GM18907 (cell line): ENCODE data around the gene R3HDM2.
A peak's percentile ranks its signal among the peaks of the same experiment; 100 is the strongest.
"Not testable (repeated sequence)": the region's sequence is repeated elsewhere in the genome, so short reads cannot be mapped to it uniquely, and the experiment has no call there.

Experiments used
- ATAC-seq: cut with Tn5 transposase; IDR thresholded peaks from one replicate; pipeline ENCODE4 v1.9.1; 2021; ENCODE audit warnings: mild to moderate bottlenecking, moderate library complexity; ENCODE audit not compliant: unreplicated experiment

R3HDM2 gene

DNA sequence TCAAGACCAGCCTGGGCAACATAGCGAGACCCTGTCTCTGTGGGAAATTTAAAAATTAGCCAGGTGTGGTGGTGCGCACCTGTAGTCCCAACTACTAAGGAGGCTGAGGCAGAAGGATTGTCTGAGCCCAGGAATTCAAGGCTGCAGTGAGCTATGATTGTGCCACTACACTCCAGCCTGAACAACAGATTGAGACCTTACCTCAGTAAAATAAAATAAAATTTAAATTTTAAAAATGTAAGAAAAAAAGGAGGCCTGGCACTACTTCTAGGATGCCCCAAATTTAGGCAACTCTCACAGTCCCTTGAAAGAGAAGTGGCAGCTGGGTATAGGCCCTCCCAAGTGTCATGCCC lies 23.3 kb upstream of the R3HDM2 start:
- ATAC-seq = no peak

GRCh38 chr12:57452937-57453509 lies 22.2 kb upstream of the R3HDM2 start:
- peak; percentile 50 for ATAC-seq

DNA sequence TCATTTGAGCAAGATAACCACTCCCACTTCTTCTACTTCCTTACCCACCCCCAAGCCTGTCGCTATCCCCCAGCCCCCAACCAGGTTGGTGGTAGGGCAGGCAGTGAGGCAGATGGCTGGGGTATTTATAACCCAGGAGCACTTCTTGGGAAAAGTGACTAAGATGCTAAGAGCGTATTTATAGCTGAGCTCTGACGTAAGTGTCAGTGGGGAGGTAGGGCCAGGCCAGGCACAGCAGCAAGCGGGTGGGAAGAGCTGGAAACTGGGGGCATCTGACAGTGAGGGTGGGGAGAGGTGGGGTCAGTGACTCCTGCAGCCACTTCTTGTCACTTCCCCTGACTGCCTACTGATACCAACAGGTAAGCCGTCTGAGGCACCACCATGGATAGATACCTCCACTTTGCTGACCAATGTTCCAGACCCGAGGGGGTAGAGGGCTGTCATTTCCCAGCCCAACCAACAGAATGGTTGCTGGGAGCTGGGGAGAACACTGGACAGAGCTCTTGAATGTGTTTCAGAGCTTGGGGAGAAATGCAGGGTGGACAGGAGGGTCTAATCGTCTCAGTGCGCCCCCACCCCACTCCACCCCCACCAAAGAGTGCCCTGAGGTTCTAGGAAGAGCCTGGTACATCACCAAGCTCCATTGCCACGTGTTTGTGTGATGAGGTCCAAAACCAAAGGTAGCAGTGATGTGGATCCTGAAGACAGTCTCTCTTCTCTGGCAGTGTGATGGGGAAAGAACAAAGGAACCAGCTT lies 21.5 kb upstream of the R3HDM2 start:
- ATAC-seq = peak; percentile 6

DNA sequence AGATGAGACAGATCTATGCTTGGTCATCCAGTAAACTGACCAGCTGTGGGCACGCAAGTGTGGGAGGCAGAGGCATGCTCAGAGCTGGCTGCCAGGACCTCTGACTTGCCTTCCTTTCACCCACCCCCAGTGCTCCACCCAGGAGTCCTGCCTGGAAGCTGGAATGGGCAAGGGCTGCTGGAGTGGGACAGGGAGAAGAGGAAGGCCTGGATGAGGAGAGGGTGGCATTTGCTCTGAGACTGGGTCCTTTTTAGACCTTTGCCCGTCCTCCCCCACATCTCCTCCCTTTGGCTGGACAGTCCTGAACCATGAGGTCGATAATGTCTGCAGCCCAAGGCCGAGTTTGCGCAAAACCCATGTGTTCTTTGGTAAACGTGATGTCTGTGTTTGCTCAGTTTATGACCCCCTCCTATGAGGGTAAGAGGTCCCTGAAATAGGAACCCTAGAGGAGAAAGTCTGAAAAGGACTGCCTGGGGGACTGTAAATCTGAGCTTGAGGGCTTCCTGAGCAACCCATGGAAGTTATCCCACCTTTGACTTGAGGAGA lies 20.5 kb upstream of the R3HDM2 start:
- no peak for ATAC-seq

- no peak for ATAC-seq
These were observed 19.2 kb upstream of the R3HDM2 start for GRCh38 chr12:57450057-57450456.

DNA sequence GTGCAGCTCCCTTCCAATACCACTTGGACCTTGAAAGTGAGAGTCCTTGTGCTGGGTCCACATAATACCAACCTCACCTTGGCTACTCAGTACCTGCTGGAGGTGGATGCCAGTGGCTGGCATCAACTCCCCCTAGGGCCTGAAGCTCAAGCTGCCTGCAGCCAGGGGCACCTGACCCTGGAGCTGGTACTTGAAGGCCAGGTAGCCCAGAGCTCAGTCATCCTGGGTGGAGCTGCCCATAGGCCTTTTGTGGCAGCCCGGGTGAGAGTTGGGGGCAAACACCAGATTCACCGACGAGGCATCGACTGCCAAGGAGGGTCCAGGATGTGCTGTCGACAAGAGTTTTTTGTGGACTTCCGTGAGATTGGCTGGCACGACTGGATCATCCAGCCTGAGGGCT lies 18.5 kb upstream of the R3HDM2 start:
- ATAC-seq = no peak

GRCh38 chr12:57448669-57449068 lies 17.8 kb upstream of the R3HDM2 start:
- ATAC-seq = no peak

GRCh38 chr12:57446292-57446960 lies 15.6 kb upstream of the R3HDM2 start:
- ATAC-seq = no peak

DNA sequence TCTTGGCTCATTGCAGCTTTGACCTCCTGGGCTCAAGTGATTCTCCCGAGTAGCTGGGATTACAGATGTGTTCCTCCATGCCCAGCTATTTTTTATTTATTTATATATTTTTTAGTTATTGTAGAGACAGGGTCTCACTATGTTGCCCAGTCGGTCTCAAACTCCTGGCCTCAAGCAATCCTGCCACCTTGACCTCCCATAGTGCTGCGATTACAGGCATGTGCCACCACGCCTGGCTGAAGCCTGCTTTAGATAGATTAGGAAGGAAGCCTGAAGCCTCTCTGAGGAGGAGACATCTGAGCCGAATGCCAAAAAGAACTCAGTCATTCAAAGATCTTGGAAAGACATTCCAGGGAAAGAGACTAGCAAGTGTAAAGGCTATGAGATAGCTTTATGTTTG lies 13.9 kb upstream of the R3HDM2 start:
- no peak for ATAC-seq

DNA sequence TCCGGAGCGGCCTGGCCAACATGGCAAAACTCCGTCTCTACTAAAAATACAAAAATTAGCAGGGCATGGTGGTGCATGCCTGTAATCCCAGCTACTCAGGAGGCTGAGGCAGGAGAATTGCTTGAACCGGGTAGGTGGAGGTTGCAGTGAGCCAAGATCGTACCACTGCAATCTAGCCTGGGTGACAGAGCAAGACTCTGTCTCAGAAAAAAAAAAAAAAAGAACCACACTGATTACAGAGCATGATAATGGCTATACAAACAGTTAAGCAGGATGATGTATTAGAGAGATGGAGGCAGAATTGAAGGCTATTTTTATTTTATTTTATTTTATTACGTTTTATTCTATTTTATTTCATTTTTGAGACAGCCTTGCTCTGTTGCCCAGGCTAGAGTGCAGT lies 13.5 kb upstream of the R3HDM2 start:
- ATAC-seq = not testable (repeated sequence)

DNA sequence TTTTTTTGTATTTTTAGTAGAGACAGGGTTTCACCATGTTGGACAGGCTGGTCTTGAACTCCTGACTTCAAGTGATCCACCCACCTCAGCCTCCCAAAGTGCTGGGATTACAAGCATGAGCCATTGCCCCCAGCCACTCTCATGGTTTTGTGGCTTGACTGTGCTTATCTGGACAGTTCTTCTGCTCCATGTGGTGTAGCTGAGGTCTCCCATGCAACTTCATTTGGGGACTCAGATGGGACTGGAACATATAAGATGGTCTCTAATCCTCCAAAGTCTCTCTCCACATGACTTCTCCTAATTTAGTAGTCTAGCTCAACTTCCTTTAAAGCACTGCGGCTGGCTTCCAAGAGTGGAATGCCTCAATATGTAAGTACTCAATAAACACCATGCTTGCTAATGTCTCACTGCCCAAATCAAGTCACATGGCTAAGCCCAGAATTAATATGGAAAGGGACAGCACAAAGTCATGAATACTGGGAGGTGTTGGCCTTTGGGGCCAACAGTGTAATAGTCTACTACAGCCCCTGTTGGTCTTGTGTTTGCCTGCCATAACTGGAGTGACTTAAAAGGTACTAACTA lies 11.1 kb upstream of the R3HDM2 start:
- ATAC-seq = no peak

- ATAC-seq = not testable (repeated sequence)
These were observed 10.6 kb upstream of the R3HDM2 start for GRCh38 chr12:57441393-57441792.

- no peak for ATAC-seq
These were observed 9.0 kb upstream of the R3HDM2 start for GRCh38 chr12:57439762-57440266.

DNA sequence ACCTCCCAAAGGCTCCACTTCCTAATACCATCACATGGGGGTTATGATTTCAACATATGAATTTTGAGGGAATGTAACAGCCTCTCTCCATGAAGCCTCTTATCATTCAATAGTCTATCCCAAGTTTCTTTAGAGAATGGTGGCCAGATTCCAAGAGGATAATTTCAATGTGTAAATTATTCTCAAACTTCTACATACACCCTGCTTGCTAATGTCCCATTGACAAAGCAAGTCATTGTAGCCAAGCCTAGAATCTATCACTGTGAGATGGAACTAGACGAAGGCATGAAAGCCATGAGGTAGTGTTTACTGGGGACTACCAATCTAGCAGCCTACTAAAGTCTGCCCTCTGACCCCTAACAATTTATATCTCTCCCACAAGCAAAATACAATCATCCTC lies 7.6 kb upstream of the R3HDM2 start:
- no peak for ATAC-seq

DNA sequence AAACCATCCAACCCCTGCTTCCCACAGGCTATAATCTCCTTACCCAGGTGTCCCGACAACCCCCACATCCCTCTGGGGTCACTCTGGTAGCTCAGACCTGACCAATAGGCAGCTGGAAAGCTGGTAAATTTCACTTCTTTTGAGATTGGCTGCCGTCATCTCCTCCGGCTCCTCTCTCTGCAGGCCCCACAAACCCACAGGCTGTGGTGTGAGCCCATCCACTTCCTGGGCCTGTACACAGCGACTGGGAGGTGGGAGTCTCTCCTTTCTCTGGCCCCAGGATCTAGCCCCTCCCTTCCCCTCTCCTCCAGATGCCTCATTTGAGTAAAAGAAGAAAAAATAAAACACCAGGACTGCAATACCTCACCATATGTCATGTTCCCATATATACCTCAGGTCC lies 4.5 kb upstream of the R3HDM2 start:
- no peak for ATAC-seq

DNA sequence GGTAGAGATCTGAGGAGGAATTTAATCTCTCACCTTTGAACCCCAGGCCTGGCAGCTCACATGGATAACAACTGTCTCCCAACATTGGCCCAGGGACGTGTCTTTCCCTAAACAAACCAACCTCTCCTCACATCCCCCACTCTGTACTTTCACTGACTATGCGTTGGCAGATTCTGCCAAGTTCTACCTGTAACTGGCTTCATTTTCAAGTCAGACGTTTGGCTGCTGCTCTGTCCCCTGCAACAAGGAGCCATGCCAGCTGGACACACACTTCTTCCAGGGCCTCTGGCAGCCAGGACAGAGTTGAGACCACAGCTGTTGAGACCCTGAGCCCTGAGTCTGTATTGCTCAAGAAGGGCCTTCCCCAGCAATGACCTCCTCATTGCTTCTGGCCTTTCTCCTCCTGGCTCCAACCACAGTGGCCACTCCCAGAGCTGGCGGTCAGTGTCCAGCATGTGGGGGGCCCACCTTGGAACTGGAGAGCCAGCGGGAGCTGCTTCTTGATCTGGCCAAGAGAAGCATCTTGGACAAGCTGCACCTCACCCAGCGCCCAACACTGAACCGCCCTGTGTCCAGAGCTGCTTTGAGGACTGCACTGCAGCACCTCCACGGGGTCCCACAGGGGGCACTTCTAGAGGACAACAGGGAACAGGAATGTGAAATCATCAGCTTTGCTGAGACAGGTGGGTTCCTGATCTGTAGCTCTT lies 3.8 kb upstream of the R3HDM2 start, which contains the start of gene INHBC:
Gene INHBC, plus strand, starts transcription at position 268 of the 707 bp plus-strand sequence. Its CDS starts 103 bp downstream, at position 371.
- no peak for ATAC-seq

DNA sequence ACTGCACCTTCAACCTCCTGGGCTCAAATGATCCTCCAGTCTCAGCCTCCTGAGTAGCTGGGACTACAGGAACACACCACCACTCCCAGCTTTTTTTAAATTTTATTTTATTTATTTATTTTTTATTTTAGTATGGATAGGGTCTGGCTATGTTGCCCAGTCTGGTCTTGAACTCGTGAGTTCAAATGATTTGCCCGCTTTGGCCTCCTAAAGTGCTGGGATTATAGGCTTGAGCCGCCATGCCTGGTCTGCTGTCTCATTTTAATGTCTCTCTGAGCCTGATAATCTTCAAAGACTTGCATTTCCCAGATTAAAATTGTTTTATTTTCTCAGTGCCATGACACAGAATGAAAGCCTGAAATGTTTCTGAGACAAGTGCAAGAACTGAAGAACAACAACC lies 2.5 kb upstream of the R3HDM2 start:
- ATAC-seq = no peak

DNA sequence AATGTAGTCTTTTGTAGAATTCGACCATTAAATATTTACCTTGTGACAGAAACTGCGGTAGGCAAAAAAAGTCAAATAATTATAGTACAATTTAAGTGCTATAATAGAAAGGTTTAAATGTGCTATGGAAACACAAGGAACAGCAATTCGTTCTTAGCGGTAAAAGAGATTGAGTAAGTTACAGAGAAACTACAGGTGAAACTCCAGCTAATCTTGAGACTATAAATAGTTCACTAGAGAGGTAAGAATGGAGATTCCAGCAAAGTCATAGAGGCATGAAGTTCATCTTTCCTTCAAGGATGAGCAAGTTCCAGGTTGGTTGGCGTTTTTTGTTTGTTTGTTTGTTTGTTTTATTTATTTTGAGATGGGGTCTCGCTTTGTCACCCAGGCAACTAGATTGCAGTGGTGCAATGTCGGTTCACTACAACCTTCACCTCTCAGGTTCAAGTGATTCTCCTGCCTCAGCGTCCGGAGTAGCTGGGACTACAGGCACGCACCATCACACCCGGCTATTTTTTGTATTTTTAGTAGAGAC lies 878 bp upstream of the R3HDM2 start:
- no peak for ATAC-seq

GRCh38 chr12:57430112-57430930 lies 522 bp downstream of the R3HDM2 start:
- ATAC-seq = peak; percentile 45
